ENCODE measurements around the gene KIF4A.

KIF4A gene

DNA sequence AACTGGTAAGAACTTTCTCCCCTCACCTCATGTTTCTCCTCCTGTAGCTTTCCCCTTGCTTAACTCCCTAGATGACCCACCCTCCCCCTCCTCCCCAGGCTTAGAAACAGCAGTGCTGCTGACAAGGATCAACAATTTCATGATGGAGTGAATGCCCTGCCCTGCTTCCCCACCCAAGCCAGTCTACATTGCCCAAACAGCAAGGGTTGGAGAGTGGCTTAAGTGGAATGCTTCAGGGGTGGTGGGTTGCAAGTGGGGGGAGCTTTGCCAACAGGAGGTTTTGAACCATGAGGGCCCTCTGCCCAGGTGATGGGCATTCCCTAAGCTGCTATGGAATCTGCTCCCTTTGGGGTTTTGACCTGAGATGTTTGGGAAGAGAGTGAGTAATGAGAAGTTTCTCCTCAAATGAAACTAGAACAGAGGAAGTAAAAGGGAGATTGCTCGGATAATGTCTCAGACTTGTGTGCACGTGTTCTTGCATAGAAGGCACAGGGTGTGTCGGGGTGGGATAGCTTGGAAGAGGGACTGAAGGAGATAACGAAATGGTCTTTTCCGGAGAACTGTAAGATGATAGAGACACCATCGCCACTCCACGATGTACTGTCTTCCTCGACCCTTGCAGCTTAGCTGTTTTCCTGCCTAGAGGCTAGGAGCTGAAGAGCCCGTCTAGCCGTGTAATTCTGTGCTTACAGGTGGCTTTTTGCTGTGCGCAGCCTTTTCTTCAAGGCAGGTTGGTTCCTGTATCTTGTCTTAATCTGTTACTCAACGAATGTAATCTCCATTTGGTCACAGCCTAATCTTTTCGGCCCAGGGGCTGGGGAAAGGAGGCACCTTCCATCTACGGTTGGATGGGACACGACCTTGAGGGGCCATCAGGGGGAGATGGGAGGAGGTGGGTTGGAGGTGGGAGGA lies 143.3 kb downstream of the KIF4A start:
- H3K9me3 ChIP-seq (ENCODE audit: control insufficient read depth, low read length), result no peaks in the 10 kb centered on the region
- no peak overlapping the region for H3K9ac ChIP-seq
- peak overlapping the region; percentile 93 for H2AFZ ChIP-seq
- H3K4me1 ChIP-seq, result peaks cover 5% of the 10 kb centered on the region
- no peaks in the 10 kb centered on the region for H3K79me2 ChIP-seq
- H3K27me3 ChIP-seq (ENCODE audit: control insufficient read depth, insufficient read depth, low read length), result no peaks in the 10 kb centered on the region
- peak overlapping the region; percentile 65 for H3K4me2 ChIP-seq (ENCODE audit: low read length)
- no peaks in the 10 kb centered on the region for H3K36me3 ChIP-seq (ENCODE audit: control insufficient read depth, insufficient read depth, low read length)
- TF ChIP-seq, protein P1, sequence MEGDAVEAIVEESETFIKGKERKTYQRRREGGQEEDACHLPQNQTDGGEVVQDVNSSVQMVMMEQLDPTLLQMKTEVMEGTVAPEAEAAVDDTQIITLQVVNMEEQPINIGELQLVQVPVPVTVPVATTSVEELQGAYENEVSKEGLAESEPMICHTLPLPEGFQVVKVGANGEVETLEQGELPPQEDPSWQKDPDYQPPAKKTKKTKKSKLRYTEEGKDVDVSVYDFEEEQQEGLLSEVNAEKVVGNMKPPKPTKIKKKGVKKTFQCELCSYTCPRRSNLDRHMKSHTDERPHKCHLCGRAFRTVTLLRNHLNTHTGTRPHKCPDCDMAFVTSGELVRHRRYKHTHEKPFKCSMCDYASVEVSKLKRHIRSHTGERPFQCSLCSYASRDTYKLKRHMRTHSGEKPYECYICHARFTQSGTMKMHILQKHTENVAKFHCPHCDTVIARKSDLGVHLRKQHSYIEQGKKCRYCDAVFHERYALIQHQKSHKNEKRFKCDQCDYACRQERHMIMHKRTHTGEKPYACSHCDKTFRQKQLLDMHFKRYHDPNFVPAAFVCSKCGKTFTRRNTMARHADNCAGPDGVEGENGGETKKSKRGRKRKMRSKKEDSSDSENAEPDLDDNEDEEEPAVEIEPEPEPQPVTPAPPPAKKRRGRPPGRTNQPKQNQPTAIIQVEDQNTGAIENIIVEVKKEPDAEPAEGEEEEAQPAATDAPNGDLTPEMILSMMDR (IDR thresholded peaks at IDR 0.05), result no peak
- peak overlapping the region; percentile 73 for H3K27ac ChIP-seq
- peak overlapping the region; percentile 70 for H3K4me3 ChIP-seq (ENCODE audit: low read depth, low read length)

DNA sequence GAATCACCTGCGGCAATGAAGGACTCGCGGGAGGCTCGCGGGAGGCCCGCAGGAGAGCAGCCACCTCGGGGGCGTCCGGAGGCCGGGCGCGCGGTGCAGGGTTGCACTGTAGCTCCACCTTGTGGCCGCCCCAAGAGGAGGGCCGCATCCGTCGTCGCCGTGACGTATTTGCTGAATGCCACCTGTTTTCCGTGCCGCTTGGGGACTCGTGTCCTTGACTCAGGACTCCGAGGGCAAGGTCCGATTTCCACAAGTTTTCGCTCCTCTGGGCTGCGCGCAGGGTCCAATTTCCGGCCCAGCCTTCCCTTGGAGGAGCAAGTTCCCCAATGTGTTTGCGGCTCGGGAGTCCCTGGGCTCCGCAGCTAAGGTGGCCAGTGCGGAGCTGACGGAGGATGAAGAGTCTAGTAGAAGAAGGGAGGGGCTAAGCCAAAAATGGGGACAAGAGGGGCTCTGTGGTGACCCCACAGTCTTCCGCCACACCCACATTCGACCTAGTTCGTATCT lies 144.0 kb downstream of the KIF4A start:
- Histone ChIP-seq H3K4me2 (ENCODE audit: low read length) (peak overlapping the region; percentile 65), H3K36me3 (ENCODE audit: control insufficient read depth, insufficient read depth, low read length) (no peaks in the 10 kb centered on the region), H2AFZ (peak overlapping the region; percentile 93), H3K4me3 (ENCODE audit: low read depth, low read length) (peak overlapping the region; percentile 70), H3K9ac (no peak overlapping the region), H3K27ac (peak overlapping the region; percentile 73), H3K9me3 (ENCODE audit: control insufficient read depth, low read length) (no peaks in the 10 kb centered on the region), H3K4me1 (peaks cover 5% of the 10 kb centered on the region), H3K27me3 (ENCODE audit: control insufficient read depth, insufficient read depth, low read length) (no peaks in the 10 kb centered on the region), H3K79me2 (no peaks in the 10 kb centered on the region)
- TF ChIP-seq, protein P1 (IDR thresholded peaks at IDR 0.05), result peak; percentile 75

DNA sequence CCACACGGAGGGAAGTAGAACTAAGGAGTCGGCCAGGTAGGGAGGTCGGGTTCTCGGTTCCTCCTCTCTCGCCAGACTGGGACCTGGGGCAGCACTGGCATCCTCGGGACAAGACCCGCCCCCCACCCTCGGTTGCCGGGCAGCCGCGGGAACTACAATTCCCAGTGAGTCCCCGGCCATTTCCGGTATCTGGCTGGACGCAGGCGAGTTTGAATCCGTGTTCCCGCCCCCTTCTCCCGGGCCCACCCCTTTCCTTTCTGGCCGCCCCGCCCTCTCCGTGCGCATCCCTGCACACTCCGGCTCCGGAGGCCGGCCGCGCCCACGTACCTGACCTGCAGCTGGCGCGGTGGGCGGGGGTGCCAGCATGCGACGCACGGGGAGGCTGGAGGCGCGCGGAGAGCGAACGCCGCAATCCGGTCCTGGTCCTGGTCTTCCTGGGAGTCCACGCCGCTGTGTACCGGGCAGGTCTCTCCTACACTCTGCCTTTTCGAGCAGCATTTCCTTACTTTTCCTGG lies 144.5 kb downstream of the KIF4A start:
- Histone ChIP-seq H3K4me1 (peaks cover 5% of the 10 kb centered on the region), H3K27me3 (ENCODE audit: control insufficient read depth, insufficient read depth, low read length) (no peaks in the 10 kb centered on the region), H3K36me3 (ENCODE audit: control insufficient read depth, insufficient read depth, low read length) (no peaks in the 10 kb centered on the region), H2AFZ (peak overlapping the region; percentile 93), H3K27ac (peak overlapping the region; percentile 73), H3K4me2 (ENCODE audit: low read length) (peak overlapping the region; percentile 65), H3K9ac (no peak overlapping the region), H3K9me3 (ENCODE audit: control insufficient read depth, low read length) (no peaks in the 10 kb centered on the region), H3K4me3 (ENCODE audit: low read depth, low read length) (peak overlapping the region; percentile 70), H3K79me2 (no peaks in the 10 kb centered on the region)
- TF ChIP-seq, protein P1 (IDR thresholded peaks at IDR 0.05), result no peak

DNA sequence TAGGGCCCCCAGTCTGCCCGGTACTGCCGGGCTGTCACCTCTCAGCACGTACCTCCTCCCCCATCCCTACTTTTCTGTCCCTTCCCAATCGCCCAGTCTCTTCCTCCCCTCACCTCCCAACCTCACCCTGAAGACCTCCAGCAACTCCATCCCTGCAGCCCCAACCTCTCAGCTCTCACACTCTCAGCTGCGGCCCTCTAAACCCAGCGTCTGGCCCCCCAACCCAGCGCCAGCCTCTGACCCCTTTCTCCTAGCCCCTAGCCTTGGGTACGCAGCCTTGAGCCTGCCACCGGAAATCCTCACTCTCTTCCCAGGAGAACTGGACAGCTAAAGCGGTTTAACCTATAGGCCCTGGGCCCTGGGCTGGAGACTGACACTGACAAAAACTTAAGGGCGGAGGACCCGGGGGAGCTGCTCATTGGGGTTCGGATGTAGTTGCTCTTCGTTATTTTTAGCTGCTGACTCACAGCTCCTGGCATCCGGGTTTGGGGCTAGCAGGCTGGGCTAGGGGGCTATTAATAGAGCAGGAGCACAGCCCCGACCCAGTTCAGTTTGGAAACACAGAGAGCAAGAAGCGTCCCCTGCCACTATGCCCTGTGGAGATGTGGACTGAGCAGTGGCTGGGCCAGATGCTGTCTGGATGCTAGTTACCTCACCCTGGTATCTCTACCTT lies 145.1 kb downstream of the KIF4A start:
- H2AFZ ChIP-seq, result peak overlapping the region; percentile 93
- H3K27ac ChIP-seq, result peak overlapping the region; percentile 36
- H3K9me3 ChIP-seq (ENCODE audit: control insufficient read depth, low read length), result no peaks in the 10 kb centered on the region
- TF ChIP-seq, protein P1 (IDR thresholded peaks at IDR 0.05), result no peak
- no peaks in the 10 kb centered on the region for H3K27me3 ChIP-seq (ENCODE audit: control insufficient read depth, insufficient read depth, low read length)
- no peaks in the 10 kb centered on the region for H3K36me3 ChIP-seq (ENCODE audit: control insufficient read depth, insufficient read depth, low read length)
- H3K4me2 ChIP-seq (ENCODE audit: low read length), result peak overlapping the region; percentile 65
- H3K4me3 ChIP-seq (ENCODE audit: low read depth, low read length), result peak overlapping the region; percentile 42
- H3K4me1 ChIP-seq, result peaks cover 5% of the 10 kb centered on the region
- H3K9ac ChIP-seq, result no peak overlapping the region
- H3K79me2 ChIP-seq, result no peaks in the 10 kb centered on the region
